Astrocyte (in vitro differentiated cells and primary cell): ENCODE results near the gene C1QA. TPM values are rescaled to one million over a fixed set of nuclear protein-coding genes. Genes with fewer than 3 reads are reported as not detected.

Experiments
- DNase-seq: peaks from one replicate; pipeline ENCODE4 v3.0.0-alpha.2; 2010; ENCODE audit warnings: low read depth
- FAIRE-seq: peaks from 2 replicates; lab custom pipeline; 2011; peaks lifted over from hg19 to GRCh38; lab: Jason Lieb, UNC
- H2AFZ ChIP-seq: 2 replicates; pipeline ENCODE4 v1.6.0; 2012; ENCODE audit warnings: low read depth, low read length, inconsistent platforms
- H3K27ac ChIP-seq: 2 replicates; pipeline ENCODE4 v1.5.1; 2011; ENCODE audit warnings: low read depth, low read length, inconsistent platforms
- H3K27me3 ChIP-seq: 2 replicates; pipeline ENCODE4 v1.6.0; 2011; ENCODE audit warnings: low read length, inconsistent platforms; ENCODE audit not compliant: insufficient read depth
- H3K36me3 ChIP-seq: 2 replicates; pipeline ENCODE4 v1.5.1; 2011; ENCODE audit warnings: low read length, inconsistent platforms; ENCODE audit not compliant: insufficient read depth
- H3K4me1 ChIP-seq: 2 replicates; pipeline ENCODE4 v1.5.1; 2011; ENCODE audit warnings: low read length, inconsistent platforms; ENCODE audit not compliant: insufficient read depth
- H3K4me2 ChIP-seq: 2 replicates; pipeline ENCODE4 v1.6.0; 2012; ENCODE audit warnings: low read length, inconsistent platforms
- H3K4me3 ChIP-seq: 2 replicates; pipeline ENCODE4 v1.5.1; 2011; ENCODE audit warnings: low read depth, mild to moderate bottlenecking, low read length, inconsistent platforms; ENCODE audit not compliant: insufficient read depth
- H3K79me2 ChIP-seq: 2 replicates; pipeline ENCODE4 v1.6.0; 2012; ENCODE audit warnings: mild to moderate bottlenecking, low read length, inconsistent platforms; ENCODE audit not compliant: insufficient read depth
- H3K9ac ChIP-seq: 2 replicates; pipeline ENCODE4 v1.6.0; 2012; ENCODE audit warnings: mild to moderate bottlenecking, low read length, inconsistent platforms
- H3K9me3 ChIP-seq: 2 replicates; pipeline ENCODE4 v1.5.1; 2012; ENCODE audit warnings: low read depth, mild to moderate bottlenecking, low read length, inconsistent platforms; ENCODE audit not compliant: insufficient read depth
- H4K20me1 ChIP-seq: 2 replicates; pipeline ENCODE4 v1.6.0; 2012; ENCODE audit warnings: low read length, inconsistent platforms; ENCODE audit not compliant: insufficient read depth
- H3K27ac Mint-ChIP-seq: one replicate; pipeline ENCODE4 v1.8.0; 2021; ENCODE audit warnings: mild to moderate bottlenecking, mixed read lengths; ENCODE audit not compliant: unreplicated experiment
- H3K27me3 Mint-ChIP-seq: one replicate; pipeline ENCODE4 v1.8.0; 2021; ENCODE audit warnings: low read depth, mixed read lengths; ENCODE audit not compliant: unreplicated experiment
- H3K36me3 Mint-ChIP-seq: one replicate; pipeline ENCODE4 v1.8.0; 2021; ENCODE audit warnings: low read depth, mixed read lengths; ENCODE audit not compliant: unreplicated experiment
- H3K4me1 Mint-ChIP-seq: one replicate; pipeline ENCODE4 v1.8.0; 2021; ENCODE audit warnings: low read depth, mixed read lengths; ENCODE audit not compliant: unreplicated experiment
- H3K4me3 Mint-ChIP-seq: one replicate; pipeline ENCODE4 v1.8.0; 2021; ENCODE audit warnings: mild to moderate bottlenecking, moderate library complexity, mixed read lengths; ENCODE audit not compliant: unreplicated experiment
- H3K9me3 Mint-ChIP-seq: one replicate; pipeline ENCODE4 v1.8.0; 2021; ENCODE audit warnings: mild to moderate bottlenecking, mixed read lengths; ENCODE audit not compliant: unreplicated experiment
- EZH2 ChIP-seq: IDR thresholded peaks from 2 replicates; pipeline ENCODE4 v1.6.1; 2012; ENCODE audit warnings: mild to moderate bottlenecking, low read length, inconsistent platforms; ENCODE audit not compliant: insufficient read depth
- total RNA-seq: library from RNA; stranded (reverse); gene quantifications from 2 replicates; pipeline ENCODE4 v1.2.1, GENCODE V29; 2021
- TF ChIP-seq, protein P1 (sequence below): IDR thresholded peaks from 2 replicates; pipeline ENCODE4 v1.5.1; 2011; ENCODE audit warnings: low read depth, mild to moderate bottlenecking, inconsistent platforms, low read length, moderate library complexity; ENCODE audit not compliant: insufficient read depth

C1QA gene
- total RNA-seq, 1 donor from 2014 or later, result not detected

DNA sequence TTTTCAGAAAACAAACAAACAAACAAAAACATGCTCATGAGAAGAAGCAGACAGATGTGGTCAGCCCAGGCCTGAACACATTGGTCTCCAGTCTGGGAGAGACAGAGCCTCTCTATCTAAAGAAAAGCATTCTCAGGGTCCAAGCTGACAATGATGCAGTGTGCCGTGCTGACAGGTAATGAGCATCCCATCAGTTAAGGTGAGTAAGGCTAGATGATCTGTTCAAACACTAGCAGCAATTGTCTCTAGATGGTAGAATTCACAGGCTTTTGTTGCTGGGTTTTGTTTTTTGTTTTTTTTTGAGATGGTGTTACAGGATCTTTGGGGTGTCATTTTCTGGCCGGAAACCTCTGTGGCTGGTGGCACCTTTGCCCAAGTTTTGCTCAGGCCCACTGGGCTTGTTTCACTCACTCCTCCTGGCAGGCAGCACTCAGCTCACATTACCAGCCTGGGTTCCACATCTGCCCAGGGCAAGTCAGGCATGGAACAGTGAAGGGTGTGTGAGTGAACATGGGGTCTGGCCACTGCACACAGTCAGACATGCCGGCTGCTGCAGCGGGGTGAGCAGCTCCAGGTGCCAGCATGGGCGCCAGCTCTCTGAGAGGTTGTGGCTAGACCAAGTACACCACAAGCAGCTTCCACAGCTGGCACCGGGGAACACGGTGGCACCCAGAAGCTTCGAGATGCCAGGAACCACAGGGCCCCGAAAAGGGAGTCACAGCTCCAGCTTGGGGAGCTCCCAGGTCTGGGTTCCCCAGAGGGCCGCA, 2.5 kb upstream of the C1QA start:
- no peak overlapping the region for H2AFZ ChIP-seq
- DNase-seq (no peak), FAIRE-seq (no peak)
- H3K36me3 Mint-ChIP-seq, result no peaks in the 10 kb centered on the region
- H3K27me3 ChIP-seq, result peaks cover 56% of the 10 kb centered on the region
- no peaks in the 10 kb centered on the region for H4K20me1 ChIP-seq
- TF ChIP-seq, protein P1, sequence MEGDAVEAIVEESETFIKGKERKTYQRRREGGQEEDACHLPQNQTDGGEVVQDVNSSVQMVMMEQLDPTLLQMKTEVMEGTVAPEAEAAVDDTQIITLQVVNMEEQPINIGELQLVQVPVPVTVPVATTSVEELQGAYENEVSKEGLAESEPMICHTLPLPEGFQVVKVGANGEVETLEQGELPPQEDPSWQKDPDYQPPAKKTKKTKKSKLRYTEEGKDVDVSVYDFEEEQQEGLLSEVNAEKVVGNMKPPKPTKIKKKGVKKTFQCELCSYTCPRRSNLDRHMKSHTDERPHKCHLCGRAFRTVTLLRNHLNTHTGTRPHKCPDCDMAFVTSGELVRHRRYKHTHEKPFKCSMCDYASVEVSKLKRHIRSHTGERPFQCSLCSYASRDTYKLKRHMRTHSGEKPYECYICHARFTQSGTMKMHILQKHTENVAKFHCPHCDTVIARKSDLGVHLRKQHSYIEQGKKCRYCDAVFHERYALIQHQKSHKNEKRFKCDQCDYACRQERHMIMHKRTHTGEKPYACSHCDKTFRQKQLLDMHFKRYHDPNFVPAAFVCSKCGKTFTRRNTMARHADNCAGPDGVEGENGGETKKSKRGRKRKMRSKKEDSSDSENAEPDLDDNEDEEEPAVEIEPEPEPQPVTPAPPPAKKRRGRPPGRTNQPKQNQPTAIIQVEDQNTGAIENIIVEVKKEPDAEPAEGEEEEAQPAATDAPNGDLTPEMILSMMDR, result no peak
- TF ChIP-seq EZH2, result no peak
- no peak overlapping the region for H3K4me2 ChIP-seq
- no peaks in the 10 kb centered on the region for H3K79me2 ChIP-seq
- H3K9ac ChIP-seq, result no peak overlapping the region
- H3K27ac Mint-ChIP-seq, result no peak overlapping the region
- no peak overlapping the region for H3K4me3 Mint-ChIP-seq
- H3K27me3 Mint-ChIP-seq, result peaks cover 42% of the 10 kb centered on the region
- no peaks in the 10 kb centered on the region for H3K4me1 Mint-ChIP-seq
- H3K27ac ChIP-seq, result no peak overlapping the region
- no peaks in the 10 kb centered on the region for H3K4me1 ChIP-seq
- H3K36me3 ChIP-seq, result no peaks in the 10 kb centered on the region
- no peak overlapping the region for H3K4me3 ChIP-seq
- H3K9me3 Mint-ChIP-seq, result peaks cover 3% of the 10 kb centered on the region
- no peaks in the 10 kb centered on the region for H3K9me3 ChIP-seq

DNA sequence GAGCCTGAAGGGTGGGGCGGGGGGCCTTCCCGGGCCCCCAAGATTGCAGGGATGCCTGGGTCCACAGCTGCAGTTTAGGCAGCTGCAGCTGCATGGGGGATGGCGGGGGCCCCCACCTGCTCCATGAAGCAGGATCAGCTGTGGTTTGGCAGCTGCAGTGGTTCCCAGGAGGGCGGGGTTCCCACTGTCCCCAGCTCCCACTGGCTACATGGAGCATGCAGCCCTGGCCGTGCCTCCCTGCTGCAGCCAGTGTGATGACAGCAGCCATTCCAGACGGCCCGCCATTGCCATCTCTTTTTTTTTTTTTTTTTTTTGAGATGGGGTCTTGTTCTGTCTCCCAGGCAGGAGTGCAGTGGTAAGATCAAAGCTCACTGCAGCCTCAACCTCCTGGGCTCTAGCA, 992 bp upstream of the C1QA start:
- H3K79me2 ChIP-seq, result no peaks in the 10 kb centered on the region
- Mint-ChIP-seq H3K27me3 (peaks cover 40% of the 10 kb centered on the region), H3K4me1 (peaks cover 2% of the 10 kb centered on the region), H3K4me3 (no peak overlapping the region), H3K27ac (no peak overlapping the region), H3K36me3 (no peaks in the 10 kb centered on the region), H3K9me3 (peaks cover 3% of the 10 kb centered on the region)
- H3K4me2 ChIP-seq, result no peak overlapping the region
- no peak overlapping the region for H2AFZ ChIP-seq
- no peak for DNase-seq
- H3K36me3 ChIP-seq, result no peaks in the 10 kb centered on the region
- no peaks in the 10 kb centered on the region for H4K20me1 ChIP-seq
- no peaks in the 10 kb centered on the region for H3K4me1 ChIP-seq
- TF ChIP-seq EZH2, result no peak
- TF ChIP-seq, protein P1, result no peak
- no peak overlapping the region for H3K27ac ChIP-seq
- no peak overlapping the region for H3K9ac ChIP-seq
- no peak for FAIRE-seq
- no peaks in the 10 kb centered on the region for H3K9me3 ChIP-seq
- H3K4me3 ChIP-seq, result no peak overlapping the region
- H3K27me3 ChIP-seq, result peaks cover 43% of the 10 kb centered on the region

- Mint-ChIP-seq H3K4me3 (no peak overlapping the region), H3K36me3 (no peaks in the 10 kb centered on the region), H3K9me3 (peaks cover 5% of the 10 kb centered on the region), H3K27ac (no peak overlapping the region), H3K4me1 (peaks cover 2% of the 10 kb centered on the region), H3K27me3 (peaks cover 44% of the 10 kb centered on the region)
- Histone ChIP-seq H3K79me2 (no peaks in the 10 kb centered on the region), H3K4me1 (peaks cover 3% of the 10 kb centered on the region), H3K27ac (no peak overlapping the region), H2AFZ (no peak overlapping the region), H3K4me3 (no peak overlapping the region), H3K9me3 (no peaks in the 10 kb centered on the region), H3K9ac (no peak overlapping the region), H3K4me2 (no peak overlapping the region), H3K36me3 (no peaks in the 10 kb centered on the region), H3K27me3 (peaks cover 30% of the 10 kb centered on the region), H4K20me1 (no peaks in the 10 kb centered on the region)
- FAIRE-seq (no peak), DNase-seq (no peak)
- TF ChIP-seq, protein P1, result no peak
- no peak for TF ChIP-seq EZH2
These were observed 499 bp downstream of the C1QA start for GRCh38 chr1:22636927-22637326.
